ENCODE measurements around the gene ODF2.
"Not testable (repeated sequence)": the region's sequence is repeated elsewhere in the genome, so short reads cannot be mapped to it uniquely, and the experiment has no call there.

Gene ODF2

DNA sequence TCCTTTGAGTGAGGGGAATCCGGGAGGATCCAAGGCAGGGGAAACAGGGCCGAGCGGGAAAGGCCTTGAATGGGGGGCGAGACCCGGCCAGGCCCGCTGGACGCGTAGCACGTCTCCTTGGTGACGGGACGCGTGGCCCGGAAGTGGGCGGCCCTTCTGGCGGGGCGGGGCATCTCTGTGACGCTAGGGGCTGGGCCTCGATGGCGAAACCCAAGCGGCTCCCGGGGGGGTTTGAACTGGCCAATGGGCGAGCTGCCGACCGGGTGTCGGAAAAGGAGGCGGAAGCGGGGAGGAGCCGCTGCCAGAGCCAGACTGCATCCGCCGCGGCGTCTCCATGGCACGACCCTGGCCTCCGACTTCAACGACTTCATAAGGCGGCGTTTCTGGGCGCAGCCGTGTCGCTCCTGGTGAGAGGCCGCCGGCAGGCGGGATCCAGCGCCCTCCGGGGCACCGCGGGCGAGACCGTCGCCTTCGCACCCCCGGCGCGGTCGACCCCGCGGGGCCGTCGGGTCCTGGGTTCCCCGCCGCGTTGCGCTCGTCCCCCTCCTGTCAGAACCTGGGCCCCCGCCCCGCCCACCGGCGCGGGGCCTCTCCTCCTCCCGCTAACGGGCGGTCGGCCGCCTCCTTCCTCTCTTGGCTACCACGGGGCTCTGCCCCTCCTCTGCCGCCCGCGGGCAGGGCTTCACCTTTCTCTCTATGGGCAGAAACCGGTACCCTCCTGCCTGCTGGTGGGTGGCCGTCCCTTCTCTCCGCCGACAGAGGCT is at the start of gene ODF2:
Gene ODF2, plus strand, starts transcription at position 158 of the 764 bp plus-strand sequence. Its CDS starts 86 bp downstream, at position 244.
- peak; percentile 99 for DNase-seq

- DNase-seq, result no peak
Observed at GRCh38 chr9:128406848-128407391, 48.9 kb upstream of the ODF2 start.

DNA sequence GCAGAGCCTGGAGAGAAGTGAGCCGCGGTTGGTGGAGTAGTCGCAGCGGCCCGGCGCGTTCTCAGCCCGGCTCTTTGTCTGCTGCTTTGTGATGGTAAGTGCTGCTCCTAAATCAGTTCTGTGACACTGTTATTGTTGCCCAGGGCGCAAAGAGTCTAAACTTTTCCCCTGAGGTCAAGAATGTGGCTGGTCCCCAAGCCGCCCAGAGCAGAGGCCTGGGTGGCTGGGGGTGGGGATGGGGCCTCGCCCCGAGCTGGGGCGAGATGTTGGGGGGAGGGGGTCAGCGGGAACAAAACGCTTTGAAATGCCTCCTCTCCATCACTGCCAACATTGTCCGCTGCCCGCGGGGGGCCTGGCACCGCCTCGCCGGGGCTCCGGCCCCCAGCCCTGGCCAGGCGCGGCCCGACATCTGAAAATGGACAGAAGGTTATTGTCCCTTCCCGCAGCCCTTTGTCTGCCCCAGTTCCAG is 46.8 kb upstream of the ODF2 start:
- DNase-seq, result no peak

GRCh38 chr9:128409450-128409849 is 46.4 kb upstream of the ODF2 start:
- DNase-seq, result no peak

DNA sequence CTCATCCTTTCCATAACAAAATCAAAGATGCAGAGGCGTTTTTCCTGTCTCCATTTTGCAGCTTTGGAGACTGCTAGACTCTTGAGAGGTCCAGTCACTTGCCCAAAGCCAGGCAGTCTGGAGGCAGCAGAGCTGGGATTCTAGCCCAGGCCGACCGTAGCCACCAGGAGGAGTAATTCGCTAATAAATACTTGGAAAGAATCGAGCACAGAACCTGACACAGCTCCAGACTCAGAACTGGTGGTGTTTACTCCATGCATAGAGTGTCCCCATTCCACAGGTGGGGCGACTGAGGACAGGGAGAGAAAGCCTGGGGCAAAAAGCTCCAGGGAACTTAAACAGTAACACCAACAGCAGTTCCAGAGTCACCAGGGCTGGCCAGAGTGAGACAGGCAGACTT is 45.8 kb upstream of the ODF2 start:
- DNase-seq, result no peak

GRCh38 chr9:128411364-128412119 is 44.3 kb upstream of the ODF2 start:
- DNase-seq, result no peak

- peak; percentile 44 for DNase-seq
Observed at GRCh38 chr9:128412120-128412790, 43.6 kb upstream of the ODF2 start.

- DNase-seq, result not testable (repeated sequence)
Observed at GRCh38 chr9:128413728-128414127, 42.1 kb upstream of the ODF2 start.

- no peak for DNase-seq
Observed at GRCh38 chr9:128414461-128414860, 41.3 kb upstream of the ODF2 start.

- no peak for DNase-seq
Observed at GRCh38 chr9:128415281-128415680, 40.5 kb upstream of the ODF2 start.

- no peak for DNase-seq
Observed at GRCh38 chr9:128416014-128416413, 39.8 kb upstream of the ODF2 start.

DNA sequence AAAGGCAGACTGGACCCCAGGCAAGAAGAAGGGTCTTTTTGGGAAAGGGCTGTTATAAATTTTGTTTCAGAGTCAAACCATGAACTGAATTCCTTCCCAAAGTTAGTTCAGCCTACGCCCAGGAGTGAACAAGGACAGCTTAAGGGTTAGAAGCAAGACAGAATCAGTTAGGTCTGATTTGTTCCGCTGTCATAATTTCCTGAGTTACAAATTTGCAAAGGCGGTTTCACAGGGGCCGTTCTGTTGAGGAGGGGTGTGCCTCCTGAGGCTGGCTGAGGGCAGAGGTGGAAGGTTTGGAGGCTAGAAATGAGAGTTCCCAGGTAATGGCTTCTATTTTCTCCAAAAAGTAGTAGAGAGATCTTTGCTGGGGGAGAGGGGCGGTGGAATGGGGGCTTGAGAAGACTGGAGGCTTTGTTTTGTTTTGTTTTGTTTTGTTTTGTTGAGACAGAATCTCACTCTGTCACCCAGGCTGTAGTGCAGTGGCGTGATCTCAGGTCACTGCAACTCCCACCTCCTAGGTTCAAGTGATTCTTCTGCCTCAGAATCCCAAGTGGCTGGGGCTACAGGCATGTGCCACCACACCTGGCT is 39.3 kb upstream of the ODF2 start:
- DNase-seq, result no peak

GRCh38 chr9:128419061-128419925 is 36.5 kb upstream of the ODF2 start:
- DNase-seq, result no peak

DNA sequence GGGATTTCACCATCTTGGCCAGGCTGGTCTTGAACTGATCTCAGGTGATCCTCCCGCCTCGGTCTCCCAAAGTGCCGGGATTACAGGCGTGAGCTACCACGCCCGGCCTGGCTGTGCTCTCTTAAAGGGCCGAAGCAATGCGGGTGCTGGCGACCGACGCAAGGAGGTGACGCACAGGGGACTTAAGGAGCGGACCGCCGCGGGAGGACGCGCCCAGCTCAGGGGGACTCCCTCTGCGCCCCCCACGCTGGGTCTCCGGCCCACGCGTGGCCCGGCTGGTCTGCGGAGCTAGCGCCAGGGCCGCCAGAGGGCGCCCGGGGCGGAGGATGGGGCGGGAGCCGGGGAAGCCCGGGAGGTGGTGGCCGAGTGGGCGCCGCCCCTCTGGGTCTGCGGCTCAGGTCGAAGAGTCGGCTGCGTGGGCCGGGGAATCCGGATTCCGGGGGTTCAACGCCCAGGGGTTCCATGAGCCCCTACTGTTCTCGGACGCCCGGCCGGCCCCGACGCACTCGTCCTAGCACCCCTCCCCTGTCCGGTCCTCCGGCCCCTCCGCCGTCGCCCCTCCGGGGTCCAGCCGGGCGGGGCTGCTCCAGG is 35.7 kb upstream of the ODF2 start:
- DNase-seq, result peak; percentile 57

- DNase-seq, result no peak
Observed at GRCh38 chr9:128420651-128421481, 34.9 kb upstream of the ODF2 start, which contains the start of gene CERCAM. Gene CERCAM (plus strand): TSS chr9:128420857. CDS start chr9:128420878, 21 bp downstream.

- DNase-seq, result no peak
Observed at GRCh38 chr9:128421482-128421996, 34.3 kb upstream of the ODF2 start.

GRCh38 chr9:128422022-128422782 is 33.6 kb upstream of the ODF2 start:
- not testable (repeated sequence) for DNase-seq

GRCh38 chr9:128422783-128423150 is 33.0 kb upstream of the ODF2 start:
- no peak for DNase-seq

GRCh38 chr9:128423356-128423755 is 32.5 kb upstream of the ODF2 start:
- not testable (repeated sequence) for DNase-seq

Data from activated CD4-positive, alpha-beta T cell treated with anti-CD3 and anti-CD28 coated beads, Interleukin-2, amount 50 U/mL, for 16 hours (primary cell).